ENCODE data around the gene ZC3H8.
"Not testable (repeated sequence)": the region's sequence is repeated elsewhere in the genome, so short reads cannot be mapped to it uniquely, and the experiment has no call there.

ZC3H8 gene

GRCh38 chr2:112244854-112245253, 10.0 kb downstream of the ZC3H8 start:
- H3K4me1 ChIP-seq = no peaks in the 10 kb centered on the region
- no peaks in the 10 kb centered on the region for H3K9me3 ChIP-seq
- no peaks in the 10 kb centered on the region for H3K27me3 ChIP-seq (ENCODE audit: low read depth)
- no peak for DNase-seq (ENCODE audit: low spot score in 2 of 2)
- no peak overlapping the region for H3K4me3 ChIP-seq
- in situ Hi-C loops (cut with MboI; ENCODE audit: low sequenced_read_pairs) = no loop called here
- peaks cover 31% of the 10 kb centered on the region for H3K36me3 ChIP-seq (replicated peaks)

GRCh38 chr2:112243233-112243632, 11.6 kb downstream of the ZC3H8 start:
- no peak for DNase-seq (ENCODE audit: low spot score in 2 of 2)
- Histone ChIP-seq H3K9me3 (no peaks in the 10 kb centered on the region), H3K4me1 (no peaks in the 10 kb centered on the region), H3K27me3 (ENCODE audit: low read depth) (no peaks in the 10 kb centered on the region), H3K36me3 (replicated peaks) (peaks cover 26% of the 10 kb centered on the region), H3K4me3 (no peak overlapping the region)
- in situ Hi-C loops (cut with MboI; ENCODE audit: low sequenced_read_pairs) = no loop called here

GRCh38 chr2:112242384-112242783, 12.5 kb downstream of the ZC3H8 start:
- H3K4me1 ChIP-seq = no peaks in the 10 kb centered on the region
- in situ Hi-C loops (cut with MboI; ENCODE audit: low sequenced_read_pairs) = no loop called here
- no peak overlapping the region for H3K4me3 ChIP-seq
- peaks cover 28% of the 10 kb centered on the region for H3K36me3 ChIP-seq (replicated peaks)
- no peaks in the 10 kb centered on the region for H3K9me3 ChIP-seq
- no peak for DNase-seq (ENCODE audit: low spot score in 2 of 2)
- no peaks in the 10 kb centered on the region for H3K27me3 ChIP-seq (ENCODE audit: low read depth)

GRCh38 chr2:112239862-112240261, 15.0 kb downstream of the ZC3H8 start:
- Histone ChIP-seq H3K4me3 (no peak overlapping the region), H3K36me3 (replicated peaks) (peaks cover 17% of the 10 kb centered on the region), H3K27me3 (ENCODE audit: low read depth) (no peaks in the 10 kb centered on the region), H3K9me3 (no peaks in the 10 kb centered on the region), H3K4me1 (no peaks in the 10 kb centered on the region)
- in situ Hi-C loops (cut with MboI; ENCODE audit: low sequenced_read_pairs) = no loop called here
- no peak for DNase-seq (ENCODE audit: low spot score in 2 of 2)

- in situ Hi-C loops (cut with MboI; ENCODE audit: low sequenced_read_pairs) = no loop called here
- H3K36me3 ChIP-seq (replicated peaks) = peaks cover under 1% of the 10 kb centered on the region; the same call in 1 of the 2 replicates
Observed at GRCh38 chr2:112230371-112230770, 24.5 kb downstream of the ZC3H8 start.

GRCh38 chr2:112229348-112229747, 25.5 kb downstream of the ZC3H8 start:
- no peak overlapping the region for H3K4me3 ChIP-seq
- H3K27me3 ChIP-seq (ENCODE audit: low read depth) = no peaks in the 10 kb centered on the region
- no peaks in the 10 kb centered on the region for H3K4me1 ChIP-seq
- DNase-seq (ENCODE audit: low spot score in 2 of 2) = no peak
- peaks cover 4% of the 10 kb centered on the region; the same call in 1 of the 2 replicates for H3K36me3 ChIP-seq (replicated peaks)
- in situ Hi-C loops (cut with MboI; ENCODE audit: low sequenced_read_pairs) = no loop called here
- H3K9me3 ChIP-seq = no peaks in the 10 kb centered on the region

More at GRCh38 chr2:112230371-112230770, 24.5 kb downstream of the ZC3H8 start:
- no peaks in the 10 kb centered on the region for H3K4me1 ChIP-seq
- no peak for DNase-seq (ENCODE audit: low spot score in 2 of 2)
- no peaks in the 10 kb centered on the region for H3K27me3 ChIP-seq (ENCODE audit: low read depth)
- H3K4me3 ChIP-seq = no peak overlapping the region
- no peaks in the 10 kb centered on the region for H3K9me3 ChIP-seq

GRCh38 chr2:112220831-112221230, 34.0 kb downstream of the ZC3H8 start:
- no peaks in the 10 kb centered on the region for H3K9me3 ChIP-seq
- no peaks in the 10 kb centered on the region for H3K4me1 ChIP-seq
- in situ Hi-C loops (cut with MboI; ENCODE audit: low sequenced_read_pairs) = no loop called here
- no peaks in the 10 kb centered on the region for H3K27me3 ChIP-seq (ENCODE audit: low read depth)
- no peak overlapping the region for H3K4me3 ChIP-seq
- DNase-seq (ENCODE audit: low spot score in 2 of 2) = no peak
- H3K36me3 ChIP-seq (replicated peaks) = peaks cover 27% of the 10 kb centered on the region

GRCh38 chr2:112220186-112220585, 34.7 kb downstream of the ZC3H8 start:
- in situ Hi-C loops (cut with MboI; ENCODE audit: low sequenced_read_pairs) = no loop called here
- no peaks in the 10 kb centered on the region for H3K27me3 ChIP-seq (ENCODE audit: low read depth)
- no peak overlapping the region for H3K4me3 ChIP-seq
- no peaks in the 10 kb centered on the region for H3K9me3 ChIP-seq
- peaks cover 31% of the 10 kb centered on the region for H3K36me3 ChIP-seq (replicated peaks)
- no peaks in the 10 kb centered on the region for H3K4me1 ChIP-seq
- DNase-seq (ENCODE audit: low spot score in 2 of 2) = no peak

- DNase-seq (ENCODE audit: low spot score in 2 of 2) = no peak
- in situ Hi-C loops (cut with MboI; ENCODE audit: low sequenced_read_pairs) = no loop called here
- Histone ChIP-seq H3K9me3 (no peaks in the 10 kb centered on the region), H3K4me3 (no peak overlapping the region), H3K36me3 (replicated peaks) (peaks cover 27% of the 10 kb centered on the region), H3K4me1 (no peaks in the 10 kb centered on the region), H3K27me3 (ENCODE audit: low read depth) (no peaks in the 10 kb centered on the region)
Observed at GRCh38 chr2:112217854-112218253, 37.0 kb downstream of the ZC3H8 start.

GRCh38 chr2:112216167-112216566, 38.7 kb downstream of the ZC3H8 start:
- in situ Hi-C loops (cut with MboI; ENCODE audit: low sequenced_read_pairs) = no loop called here
- DNase-seq (ENCODE audit: low spot score in 2 of 2) = no peak

GRCh38 chr2:112207905-112208304, 46.9 kb downstream of the ZC3H8 start:
- H3K27me3 ChIP-seq (ENCODE audit: low read depth); in situ Hi-C loops (cut with MboI; ENCODE audit: low sequenced_read_pairs); H3K4me3 ChIP-seq; H3K36me3 ChIP-seq (replicated peaks); DNase-seq (ENCODE audit: low spot score in 2 of 2); H3K4me1 ChIP-seq; H3K9me3 ChIP-seq: not testable (repeated sequence)

More at GRCh38 chr2:112216167-112216566, 38.7 kb downstream of the ZC3H8 start:
- Histone ChIP-seq H3K4me1 (no peaks in the 10 kb centered on the region), H3K9me3 (no peaks in the 10 kb centered on the region), H3K27me3 (ENCODE audit: low read depth) (no peaks in the 10 kb centered on the region), H3K4me3 (no peak overlapping the region), H3K36me3 (replicated peaks) (peaks cover 13% of the 10 kb centered on the region; the same call in 1 of the 2 replicates)

GRCh38 chr2:112204411-112204810, 50.4 kb downstream of the ZC3H8 start:
- Histone ChIP-seq H3K4me1 (no peaks in the 10 kb centered on the region), H3K36me3 (replicated peaks) (no peaks in the 10 kb centered on the region), H3K27me3 (ENCODE audit: low read depth) (no peaks in the 10 kb centered on the region), H3K4me3 (no peak overlapping the region), H3K9me3 (no peaks in the 10 kb centered on the region)
- in situ Hi-C loops (cut with MboI; ENCODE audit: low sequenced_read_pairs) = no loop called here
- DNase-seq (ENCODE audit: low spot score in 2 of 2) = peak in 1 of 2 experiments; percentile 29

- Histone ChIP-seq H3K9me3 (no peaks in the 10 kb centered on the region), H3K4me1 (no peaks in the 10 kb centered on the region), H3K4me3 (no peak overlapping the region), H3K36me3 (replicated peaks) (no peaks in the 10 kb centered on the region), H3K27me3 (ENCODE audit: low read depth) (no peaks in the 10 kb centered on the region)
- in situ Hi-C loops (cut with MboI; ENCODE audit: low sequenced_read_pairs) = no loop called here
- DNase-seq (ENCODE audit: low spot score in 2 of 2) = no peak
Observed at GRCh38 chr2:112201696-112202430, 53.0 kb downstream of the ZC3H8 start.

GRCh38 chr2:112199188-112199587, 55.7 kb downstream of the ZC3H8 start:
- Histone ChIP-seq H3K9me3 (no peaks in the 10 kb centered on the region), H3K4me3 (no peak overlapping the region), H3K27me3 (ENCODE audit: low read depth) (no peaks in the 10 kb centered on the region), H3K36me3 (replicated peaks) (no peaks in the 10 kb centered on the region), H3K4me1 (no peaks in the 10 kb centered on the region)
- DNase-seq (ENCODE audit: low spot score in 2 of 2) = no peak
- in situ Hi-C loops (cut with MboI; ENCODE audit: low sequenced_read_pairs) = no loop called here

GRCh38 chr2:112198780-112199179, 56.1 kb downstream of the ZC3H8 start:
- in situ Hi-C loops (cut with MboI; ENCODE audit: low sequenced_read_pairs) = no loop called here
- Histone ChIP-seq H3K4me1 (no peaks in the 10 kb centered on the region), H3K4me3 (no peak overlapping the region), H3K9me3 (no peaks in the 10 kb centered on the region), H3K36me3 (replicated peaks) (no peaks in the 10 kb centered on the region), H3K27me3 (ENCODE audit: low read depth) (no peaks in the 10 kb centered on the region)
- DNase-seq (ENCODE audit: low spot score in 2 of 2) = no peak
